ENCODE results near the gene SLC25A3. TPM values are rescaled to one million over a fixed set of nuclear protein-coding genes. Genes with fewer than 3 reads are reported as not detected.

Gene SLC25A3
- total and polyA plus RNA-seq, 9 of the 15 experiments (the other 6 are each of a cell fraction or from before 2014, with no cell fraction given), result 264 to 766 (median 495) TPM

DNA sequence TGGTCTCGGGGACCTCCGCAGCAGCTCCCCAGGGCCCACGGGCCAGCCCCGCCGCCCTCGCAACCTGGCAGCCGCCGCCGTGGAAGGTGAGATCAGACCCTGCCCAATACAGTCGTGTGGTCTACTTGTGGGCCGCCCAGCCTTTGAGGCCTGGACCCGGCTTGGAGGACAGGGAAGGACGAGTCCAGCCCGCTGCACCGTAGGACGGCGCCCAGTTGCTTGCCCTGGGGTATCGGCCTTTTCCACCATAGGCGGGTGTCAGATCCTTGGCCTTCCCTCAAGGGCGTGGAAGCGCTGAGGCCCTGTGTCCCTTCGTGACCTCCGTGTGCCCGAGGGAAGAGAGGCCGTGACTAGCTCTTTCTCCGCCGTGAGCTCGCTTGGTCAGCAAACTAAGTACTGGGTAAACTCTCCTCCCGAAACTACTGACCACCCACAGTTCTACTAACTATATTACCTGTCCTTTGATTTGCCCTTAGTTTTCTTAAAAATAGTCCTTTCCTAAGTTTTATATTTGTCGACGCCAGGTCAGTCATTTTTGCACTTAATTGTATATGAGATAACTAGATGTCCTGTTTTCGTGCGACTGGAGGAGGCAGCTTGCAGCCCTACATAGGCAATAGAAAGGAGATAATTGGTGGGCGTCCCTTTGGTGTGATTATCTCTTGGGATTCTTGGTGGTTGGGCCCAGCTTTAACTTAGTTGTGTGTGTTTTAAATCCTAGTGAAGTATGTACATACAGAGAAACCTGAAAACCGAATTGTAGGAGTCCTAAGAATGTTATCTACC, 757 bp downstream of the SLC25A3 start (continued):
- no peak for TF ChIP-seq PURB (CRISPR knock-in tag; IDR thresholded peaks at IDR 0.05; ENCODE audit: low read depth)
- 0 out of 2 replicates have a peak, but pooled peaks have one; percentile 34 for TF ChIP-seq MAFG (tag; conservative IDR thresholded peaks at IDR 0.05)
- TF ChIP-seq CHD4 (IDR thresholded peaks at IDR 0.05; ENCODE audit: insufficient read depth, insufficient replicate concordance, low read depth, low read length, poor library complexity, severe bottlenecking), result no peak
- no peak for TF ChIP-seq ZNF668 (CRISPR knock-in tag; IDR thresholded peaks at IDR 0.05)
- no peak for TF ChIP-seq ARHGAP35 (IDR thresholded peaks at IDR 0.05; ENCODE audit: partially characterized antibody)
- TF ChIP-seq, protein P1, sequence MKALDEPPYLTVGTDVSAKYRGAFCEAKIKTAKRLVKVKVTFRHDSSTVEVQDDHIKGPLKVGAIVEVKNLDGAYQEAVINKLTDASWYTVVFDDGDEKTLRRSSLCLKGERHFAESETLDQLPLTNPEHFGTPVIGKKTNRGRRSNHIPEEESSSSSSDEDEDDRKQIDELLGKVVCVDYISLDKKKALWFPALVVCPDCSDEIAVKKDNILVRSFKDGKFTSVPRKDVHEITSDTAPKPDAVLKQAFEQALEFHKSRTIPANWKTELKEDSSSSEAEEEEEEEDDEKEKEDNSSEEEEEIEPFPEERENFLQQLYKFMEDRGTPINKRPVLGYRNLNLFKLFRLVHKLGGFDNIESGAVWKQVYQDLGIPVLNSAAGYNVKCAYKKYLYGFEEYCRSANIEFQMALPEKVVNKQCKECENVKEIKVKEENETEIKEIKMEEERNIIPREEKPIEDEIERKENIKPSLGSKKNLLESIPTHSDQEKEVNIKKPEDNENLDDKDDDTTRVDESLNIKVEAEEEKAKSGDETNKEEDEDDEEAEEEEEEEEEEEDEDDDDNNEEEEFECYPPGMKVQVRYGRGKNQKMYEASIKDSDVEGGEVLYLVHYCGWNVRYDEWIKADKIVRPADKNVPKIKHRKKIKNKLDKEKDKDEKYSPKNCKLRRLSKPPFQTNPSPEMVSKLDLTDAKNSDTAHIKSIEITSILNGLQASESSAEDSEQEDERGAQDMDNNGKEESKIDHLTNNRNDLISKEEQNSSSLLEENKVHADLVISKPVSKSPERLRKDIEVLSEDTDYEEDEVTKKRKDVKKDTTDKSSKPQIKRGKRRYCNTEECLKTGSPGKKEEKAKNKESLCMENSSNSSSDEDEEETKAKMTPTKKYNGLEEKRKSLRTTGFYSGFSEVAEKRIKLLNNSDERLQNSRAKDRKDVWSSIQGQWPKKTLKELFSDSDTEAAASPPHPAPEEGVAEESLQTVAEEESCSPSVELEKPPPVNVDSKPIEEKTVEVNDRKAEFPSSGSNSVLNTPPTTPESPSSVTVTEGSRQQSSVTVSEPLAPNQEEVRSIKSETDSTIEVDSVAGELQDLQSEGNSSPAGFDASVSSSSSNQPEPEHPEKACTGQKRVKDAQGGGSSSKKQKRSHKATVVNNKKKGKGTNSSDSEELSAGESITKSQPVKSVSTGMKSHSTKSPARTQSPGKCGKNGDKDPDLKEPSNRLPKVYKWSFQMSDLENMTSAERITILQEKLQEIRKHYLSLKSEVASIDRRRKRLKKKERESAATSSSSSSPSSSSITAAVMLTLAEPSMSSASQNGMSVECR (CRISPR knock-in tag; IDR thresholded peaks at IDR 0.05), result peak; percentile 92
- 0 out of 2 replicates have a peak, but pooled peaks have one; percentile 13 for TF ChIP-seq SP1 (CRISPR knock-in tag; IDR thresholded peaks at IDR 0.05)
- TF ChIP-seq IRF2 (CRISPR knock-in tag; IDR thresholded peaks at IDR 0.05), result peak; percentile 79; the same call in 1 of the 2 replicates
- TF ChIP-seq SREBF1 (IDR thresholded peaks at IDR 0.05; ENCODE audit: borderline replicate concordance, low read depth, low read length), result no peak
- 0 out of 2 replicates have a peak, but pooled peaks have one; percentile 41 for TF ChIP-seq SMARCA4 (IDR thresholded peaks at IDR 0.05)
- TF ChIP-seq NR3C1 (CRISPR knock-in tag; IDR thresholded peaks at IDR 0.05), result peak; percentile 21; the same call in 1 of the 2 replicates
- 0 out of 2 replicates have a peak, but pooled peaks have one; percentile 57 for TF ChIP-seq FOXK1 (CRISPR knock-in tag; IDR thresholded peaks at IDR 0.05; ENCODE audit: borderline replicate concordance)
- TF ChIP-seq CHD1 (IDR thresholded peaks at IDR 0.05; ENCODE audit: low read length), result peak; percentile 98
- TF ChIP-seq TEAD1 (CRISPR knock-in tag; IDR thresholded peaks at IDR 0.05), result peak in 1 of 2 experiments; percentile 8; a peak in 1 of 4 replicates
- TF ChIP-seq ZNF263 (CRISPR knock-in tag; IDR thresholded peaks at IDR 0.05; ENCODE audit: borderline replicate concordance), result peak; percentile 42; the same call in 1 of the 2 replicates
- TF ChIP-seq POLR2B (IDR thresholded peaks at IDR 0.05; ENCODE audit: low read depth, partially characterized antibody), result no peak
- no peak for TF ChIP-seq TEAD4 (IDR thresholded peaks at IDR 0.05; ENCODE audit: low read length)
- no peak for TF ChIP-seq TEAD4 (CRISPR knock-in tag; IDR thresholded peaks at IDR 0.05; ENCODE audit: borderline replicate concordance)
- no peak for TF ChIP-seq HDAC3 (IDR thresholded peaks at IDR 0.05; ENCODE audit: borderline replicate concordance, partially characterized antibody)
- peak in 1 of 2 experiments; percentile 42; a peak in 1 of 4 replicates for TF ChIP-seq SIN3A (IDR thresholded peaks at IDR 0.05; ENCODE audit: borderline replicate concordance in 2 of 2, control insufficient read depth in 1 of 2, low read depth in 2 of 2, low read length in 2 of 2)
- TF ChIP-seq, protein P2, sequence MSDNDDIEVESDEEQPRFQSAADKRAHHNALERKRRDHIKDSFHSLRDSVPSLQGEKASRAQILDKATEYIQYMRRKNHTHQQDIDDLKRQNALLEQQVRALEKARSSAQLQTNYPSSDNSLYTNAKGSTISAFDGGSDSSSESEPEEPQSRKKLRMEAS (CRISPR knock-in tag; IDR thresholded peaks at IDR 0.05), result peak; percentile 57; the same call in 1 of the 2 replicates
- TF ChIP-seq, protein P3, sequence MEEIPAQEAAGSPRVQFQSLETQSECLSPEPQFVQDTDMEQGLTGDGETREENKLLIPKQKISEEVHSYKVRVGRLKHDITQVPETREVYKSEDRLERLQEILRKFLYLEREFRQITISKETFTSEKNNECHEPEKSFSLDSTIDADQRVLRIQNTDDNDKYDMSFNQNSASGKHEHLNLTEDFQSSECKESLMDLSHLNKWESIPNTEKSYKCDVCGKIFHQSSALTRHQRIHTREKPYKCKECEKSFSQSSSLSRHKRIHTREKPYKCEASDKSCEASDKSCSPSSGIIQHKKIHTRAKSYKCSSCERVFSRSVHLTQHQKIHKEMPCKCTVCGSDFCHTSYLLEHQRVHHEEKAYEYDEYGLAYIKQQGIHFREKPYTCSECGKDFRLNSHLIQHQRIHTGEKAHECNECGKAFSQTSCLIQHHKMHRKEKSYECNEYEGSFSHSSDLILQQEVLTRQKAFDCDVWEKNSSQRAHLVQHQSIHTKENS (CRISPR knock-in tag; IDR thresholded peaks at IDR 0.05), result no peak

Measured in K562 (cell line).